HEK293 (cell line): Measurements from ENCODE around the gene BCL2L1.
"Not testable (repeated sequence)": the region's sequence is repeated elsewhere in the genome, so short reads cannot be mapped to it uniquely, and the experiment has no call there.

Experiments used
- CTCF ChIA-PET: fragments of 350-600 bp; formaldehyde crosslinking; extraction: SDS; loops from one replicate; lab custom pipeline; 2021; ENCODE audit warnings: antibody characterized with exemption; lab: Yijun Ruan, JAX
- POLR2A ChIA-PET: fragments of 300-600 bp; formaldehyde crosslinking; extraction: SDS; loops from one replicate; lab custom pipeline; 2020; ENCODE audit warnings: antibody characterized with exemption, inconsistent platforms; lab: Yijun Ruan, JAX
- H3K27ac ChIP-seq: fragments of 200-500 bp; sonication (Bioruptor generic); 2 replicates; pipeline ENCODE4 v1.5.1; 2014; ENCODE audit warnings: low read depth, low read length, control low read depth, inconsistent platforms; ENCODE audit errors: extremely low read depth
- H3K36me3 ChIP-seq, 2 experiments: fragments of 200-500 bp in 1 of 2; sonication (Bioruptor generic) in 1 of 2; 1 replicate in 1 of 2; 2 replicates in 1 of 2; pipeline ENCODE4 v1.5.1; 2014 to 2017; ENCODE audit warnings: inconsistent platforms in 2 of 2, low read length in 2 of 2; ENCODE audit not compliant: control insufficient read depth in 2 of 2, insufficient read depth in 1 of 2
- H3K4me1 ChIP-seq: fragments of 200-500 bp; sonication (Bioruptor generic); 2 replicates; pipeline ENCODE4 v1.5.1; 2014; ENCODE audit warnings: mild to moderate bottlenecking, low read length, inconsistent platforms; ENCODE audit not compliant: control insufficient read depth, insufficient read depth
- H3K4me3 ChIP-seq: 2 replicates; pipeline ENCODE4 v1.5.1; 2011; ENCODE audit warnings: low read depth, mild to moderate bottlenecking, control low read depth, low read length, moderate library complexity
- H3K9me3 ChIP-seq: fragments of 200-500 bp; sonication (Bioruptor generic); 2 replicates; pipeline ENCODE4 v1.5.1; 2014; ENCODE audit warnings: low read depth, low read length, inconsistent platforms; ENCODE audit not compliant: control insufficient read depth, insufficient read depth
- FEZF1 ChIP-seq: fragments of 450-650 bp; formaldehyde crosslinking; IDR thresholded peaks from 2 replicates; pipeline ENCODE4 v1.5.1; 2016; ENCODE audit warnings: missing biosample characterization, missing genetic modification characterization
- ZNF335 ChIP-seq: fragments of 450-650 bp; formaldehyde crosslinking; conservative IDR thresholded peaks from 2 replicates; pipeline ENCODE4 v1.5.1; 2016; ENCODE audit warnings: missing biosample characterization, missing genetic modification characterization
- ZNF416 ChIP-seq: fragments of 450-650 bp; formaldehyde crosslinking; IDR thresholded peaks from 2 replicates; pipeline ENCODE4 v1.5.1; 2016; ENCODE audit warnings: missing biosample characterization, missing genetic modification characterization
- ZNF530 ChIP-seq: fragments of 450-650 bp; formaldehyde crosslinking; IDR thresholded peaks from 2 replicates; pipeline ENCODE4 v1.5.1; 2016; ENCODE audit warnings: low read depth, missing biosample characterization, missing genetic modification characterization
- ZNF558 ChIP-seq: fragments of 450-650 bp; formaldehyde crosslinking; IDR thresholded peaks from 2 replicates; pipeline ENCODE4 v1.5.1; 2016; ENCODE audit warnings: missing biosample characterization, missing genetic modification characterization
- ZNF560 ChIP-seq: fragments of 450-650 bp; formaldehyde crosslinking; IDR thresholded peaks from 2 replicates; pipeline ENCODE4 v1.5.1; 2017; ENCODE audit warnings: missing biosample characterization, missing genetic modification characterization, borderline replicate concordance
- TF ChIP-seq, protein P1 (sequence below): fragments of 450-650 bp; IDR thresholded peaks from 2 replicates; pipeline ENCODE4 v1.5.1; 2018; ENCODE audit warnings: missing biosample characterization, missing genetic modification characterization
- TF ChIP-seq, protein P2 (sequence below): fragments of 450-650 bp; formaldehyde crosslinking; IDR thresholded peaks from 2 replicates; pipeline ENCODE4 v1.5.1; 2017; ENCODE audit warnings: missing biosample characterization, missing genetic modification characterization
- TF ChIP-seq, protein P3 (sequence below): fragments of 450-650 bp; formaldehyde crosslinking; IDR thresholded peaks from 2 replicates; pipeline ENCODE4 v1.5.1; 2016; ENCODE audit warnings: missing biosample characterization, missing genetic modification characterization
- TF ChIP-seq, protein P4 (sequence below): fragments of 450-650 bp; formaldehyde crosslinking; IDR thresholded peaks from 2 replicates; pipeline ENCODE4 v1.5.1; 2017; ENCODE audit warnings: missing biosample characterization, missing genetic modification characterization
- TF ChIP-seq, protein P5 (sequence below): fragments of 450-650 bp; formaldehyde crosslinking; IDR thresholded peaks from 2 replicates; pipeline ENCODE4 v1.5.1; 2016; ENCODE audit warnings: missing biosample characterization, missing genetic modification characterization
- TF ChIP-seq, protein P6 (sequence below): fragments of 450-650 bp; formaldehyde crosslinking; IDR thresholded peaks from 2 replicates; pipeline ENCODE4 v1.5.1; 2016; ENCODE audit warnings: missing biosample characterization, missing genetic modification characterization

BCL2L1 gene

DNA sequence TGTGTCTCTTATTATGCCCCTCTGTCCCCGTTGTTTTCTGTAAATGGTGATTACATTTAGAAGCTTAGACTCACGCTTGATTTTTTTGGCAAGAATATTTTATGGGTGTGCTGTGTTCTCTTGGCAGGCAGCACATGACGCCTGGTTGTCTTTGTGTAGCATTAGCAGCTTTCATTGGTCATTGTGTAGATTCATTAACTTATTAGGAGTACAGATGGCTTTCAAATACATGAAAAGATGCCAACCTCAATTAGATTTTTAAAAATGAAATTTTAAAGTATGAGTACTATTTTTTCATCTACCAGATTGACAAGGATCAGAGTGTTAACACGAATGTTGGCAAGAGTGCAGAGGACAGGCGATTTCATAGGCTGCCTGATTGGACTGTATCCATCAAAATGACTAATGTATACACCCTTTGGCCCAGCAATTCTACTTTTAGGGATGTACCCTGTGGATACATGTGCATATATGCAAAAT lies 69.7 kb downstream of the BCL2L1 start:
- TF ChIP-seq ZNF335 (tag by site-specific recombination) (peak; percentile 83), ZNF560 (tag by site-specific recombination) (no peak), ZNF530 (tag by site-specific recombination) (no peak), FEZF1 (tag by site-specific recombination) (peak; percentile 29; the same call in 1 of the 2 replicates), ZNF558 (tag by site-specific recombination) (no peak), ZNF416 (no peak)
- TF ChIP-seq, protein P1, sequence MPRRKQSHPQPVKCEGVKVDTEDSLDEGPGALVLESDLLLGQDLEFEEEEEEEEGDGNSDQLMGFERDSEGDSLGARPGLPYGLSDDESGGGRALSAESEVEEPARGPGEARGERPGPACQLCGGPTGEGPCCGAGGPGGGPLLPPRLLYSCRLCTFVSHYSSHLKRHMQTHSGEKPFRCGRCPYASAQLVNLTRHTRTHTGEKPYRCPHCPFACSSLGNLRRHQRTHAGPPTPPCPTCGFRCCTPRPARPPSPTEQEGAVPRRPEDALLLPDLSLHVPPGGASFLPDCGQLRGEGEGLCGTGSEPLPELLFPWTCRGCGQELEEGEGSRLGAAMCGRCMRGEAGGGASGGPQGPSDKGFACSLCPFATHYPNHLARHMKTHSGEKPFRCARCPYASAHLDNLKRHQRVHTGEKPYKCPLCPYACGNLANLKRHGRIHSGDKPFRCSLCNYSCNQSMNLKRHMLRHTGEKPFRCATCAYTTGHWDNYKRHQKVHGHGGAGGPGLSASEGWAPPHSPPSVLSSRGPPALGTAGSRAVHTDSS (tag by site-specific recombination), result no peak
- TF ChIP-seq, protein P2, sequence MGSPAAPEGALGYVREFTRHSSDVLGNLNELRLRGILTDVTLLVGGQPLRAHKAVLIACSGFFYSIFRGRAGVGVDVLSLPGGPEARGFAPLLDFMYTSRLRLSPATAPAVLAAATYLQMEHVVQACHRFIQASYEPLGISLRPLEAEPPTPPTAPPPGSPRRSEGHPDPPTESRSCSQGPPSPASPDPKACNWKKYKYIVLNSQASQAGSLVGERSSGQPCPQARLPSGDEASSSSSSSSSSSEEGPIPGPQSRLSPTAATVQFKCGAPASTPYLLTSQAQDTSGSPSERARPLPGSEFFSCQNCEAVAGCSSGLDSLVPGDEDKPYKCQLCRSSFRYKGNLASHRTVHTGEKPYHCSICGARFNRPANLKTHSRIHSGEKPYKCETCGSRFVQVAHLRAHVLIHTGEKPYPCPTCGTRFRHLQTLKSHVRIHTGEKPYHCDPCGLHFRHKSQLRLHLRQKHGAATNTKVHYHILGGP (tag by site-specific recombination), result no peak
- TF ChIP-seq, protein P3, sequence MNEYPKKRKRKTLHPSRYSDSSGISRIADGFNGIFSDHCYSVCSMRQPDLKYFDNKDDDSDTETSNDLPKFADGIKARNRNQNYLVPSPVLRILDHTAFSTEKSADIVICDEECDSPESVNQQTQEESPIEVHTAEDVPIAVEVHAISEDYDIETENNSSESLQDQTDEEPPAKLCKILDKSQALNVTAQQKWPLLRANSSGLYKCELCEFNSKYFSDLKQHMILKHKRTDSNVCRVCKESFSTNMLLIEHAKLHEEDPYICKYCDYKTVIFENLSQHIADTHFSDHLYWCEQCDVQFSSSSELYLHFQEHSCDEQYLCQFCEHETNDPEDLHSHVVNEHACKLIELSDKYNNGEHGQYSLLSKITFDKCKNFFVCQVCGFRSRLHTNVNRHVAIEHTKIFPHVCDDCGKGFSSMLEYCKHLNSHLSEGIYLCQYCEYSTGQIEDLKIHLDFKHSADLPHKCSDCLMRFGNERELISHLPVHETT (tag by site-specific recombination), result no peak
- TF ChIP-seq, protein P4, sequence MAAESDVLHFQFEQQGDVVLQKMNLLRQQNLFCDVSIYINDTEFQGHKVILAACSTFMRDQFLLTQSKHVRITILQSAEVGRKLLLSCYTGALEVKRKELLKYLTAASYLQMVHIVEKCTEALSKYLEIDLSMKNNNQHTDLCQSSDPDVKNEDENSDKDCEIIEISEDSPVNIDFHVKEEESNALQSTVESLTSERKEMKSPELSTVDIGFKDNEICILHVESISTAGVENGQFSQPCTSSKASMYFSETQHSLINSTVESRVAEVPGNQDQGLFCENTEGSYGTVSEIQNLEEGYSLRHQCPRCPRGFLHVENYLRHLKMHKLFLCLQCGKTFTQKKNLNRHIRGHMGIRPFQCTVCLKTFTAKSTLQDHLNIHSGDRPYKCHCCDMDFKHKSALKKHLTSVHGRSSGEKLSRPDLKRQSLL (tag by site-specific recombination), result no peak
- TF ChIP-seq, protein P5, sequence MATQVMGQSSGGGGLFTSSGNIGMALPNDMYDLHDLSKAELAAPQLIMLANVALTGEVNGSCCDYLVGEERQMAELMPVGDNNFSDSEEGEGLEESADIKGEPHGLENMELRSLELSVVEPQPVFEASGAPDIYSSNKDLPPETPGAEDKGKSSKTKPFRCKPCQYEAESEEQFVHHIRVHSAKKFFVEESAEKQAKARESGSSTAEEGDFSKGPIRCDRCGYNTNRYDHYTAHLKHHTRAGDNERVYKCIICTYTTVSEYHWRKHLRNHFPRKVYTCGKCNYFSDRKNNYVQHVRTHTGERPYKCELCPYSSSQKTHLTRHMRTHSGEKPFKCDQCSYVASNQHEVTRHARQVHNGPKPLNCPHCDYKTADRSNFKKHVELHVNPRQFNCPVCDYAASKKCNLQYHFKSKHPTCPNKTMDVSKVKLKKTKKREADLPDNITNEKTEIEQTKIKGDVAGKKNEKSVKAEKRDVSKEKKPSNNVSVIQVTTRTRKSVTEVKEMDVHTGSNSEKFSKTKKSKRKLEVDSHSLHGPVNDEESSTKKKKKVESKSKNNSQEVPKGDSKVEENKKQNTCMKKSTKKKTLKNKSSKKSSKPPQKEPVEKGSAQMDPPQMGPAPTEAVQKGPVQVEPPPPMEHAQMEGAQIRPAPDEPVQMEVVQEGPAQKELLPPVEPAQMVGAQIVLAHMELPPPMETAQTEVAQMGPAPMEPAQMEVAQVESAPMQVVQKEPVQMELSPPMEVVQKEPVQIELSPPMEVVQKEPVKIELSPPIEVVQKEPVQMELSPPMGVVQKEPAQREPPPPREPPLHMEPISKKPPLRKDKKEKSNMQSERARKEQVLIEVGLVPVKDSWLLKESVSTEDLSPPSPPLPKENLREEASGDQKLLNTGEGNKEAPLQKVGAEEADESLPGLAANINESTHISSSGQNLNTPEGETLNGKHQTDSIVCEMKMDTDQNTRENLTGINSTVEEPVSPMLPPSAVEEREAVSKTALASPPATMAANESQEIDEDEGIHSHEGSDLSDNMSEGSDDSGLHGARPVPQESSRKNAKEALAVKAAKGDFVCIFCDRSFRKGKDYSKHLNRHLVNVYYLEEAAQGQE (tag by site-specific recombination), result no peak
- TF ChIP-seq, all 188 proteins: peak for 2
- H3K4me3 ChIP-seq, result no peak overlapping the region
- POLR2A ChIA-PET, result no interaction called here
- H3K9me3 ChIP-seq, result no peaks in the 10 kb centered on the region
- CTCF ChIA-PET, result interaction anchor here (0.8 to 1.5 kb wide), 3 partner anchors 8 to 71 kb away, joined by 3 to 7 read pairs (median 4); no protein-coding TSS in a partner anchor
- no peak overlapping the region for H3K27ac ChIP-seq
- no peaks in the 10 kb centered on the region for H3K4me1 ChIP-seq
- H3K36me3 ChIP-seq, result no peaks in the 10 kb centered on the region

DNA sequence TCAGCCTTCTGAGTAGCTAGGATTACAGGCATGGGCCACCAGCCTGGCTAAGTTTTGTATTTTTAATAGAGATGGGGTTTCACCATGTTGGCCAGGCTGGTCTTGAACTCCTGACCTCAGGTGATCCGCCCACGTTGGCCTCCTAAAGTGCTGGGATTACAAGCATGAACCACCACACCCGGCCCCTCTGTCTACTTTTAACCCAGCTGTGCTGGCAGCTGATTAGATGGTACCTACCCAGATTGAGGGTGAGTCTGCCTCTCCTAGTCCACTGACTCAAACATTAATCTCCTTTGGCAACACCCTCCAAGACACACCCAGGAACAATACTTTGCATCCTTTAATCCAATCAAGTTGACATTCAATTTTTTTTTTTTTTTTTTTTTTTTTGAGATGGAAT lies 74.6 kb downstream of the BCL2L1 start:
- H3K4me1 ChIP-seq, H3K36me3 ChIP-seq, H3K27ac ChIP-seq, H3K9me3 ChIP-seq, H3K4me3 ChIP-seq: not testable (repeated sequence)
- CTCF ChIA-PET, result interaction anchor here (1.9 to 2.4 kb wide), 3 partner anchors 14 to 76 kb away, joined by 6 to 12 read pairs (median 11); no protein-coding TSS in a partner anchor
- TF ChIP-seq, protein P6, sequence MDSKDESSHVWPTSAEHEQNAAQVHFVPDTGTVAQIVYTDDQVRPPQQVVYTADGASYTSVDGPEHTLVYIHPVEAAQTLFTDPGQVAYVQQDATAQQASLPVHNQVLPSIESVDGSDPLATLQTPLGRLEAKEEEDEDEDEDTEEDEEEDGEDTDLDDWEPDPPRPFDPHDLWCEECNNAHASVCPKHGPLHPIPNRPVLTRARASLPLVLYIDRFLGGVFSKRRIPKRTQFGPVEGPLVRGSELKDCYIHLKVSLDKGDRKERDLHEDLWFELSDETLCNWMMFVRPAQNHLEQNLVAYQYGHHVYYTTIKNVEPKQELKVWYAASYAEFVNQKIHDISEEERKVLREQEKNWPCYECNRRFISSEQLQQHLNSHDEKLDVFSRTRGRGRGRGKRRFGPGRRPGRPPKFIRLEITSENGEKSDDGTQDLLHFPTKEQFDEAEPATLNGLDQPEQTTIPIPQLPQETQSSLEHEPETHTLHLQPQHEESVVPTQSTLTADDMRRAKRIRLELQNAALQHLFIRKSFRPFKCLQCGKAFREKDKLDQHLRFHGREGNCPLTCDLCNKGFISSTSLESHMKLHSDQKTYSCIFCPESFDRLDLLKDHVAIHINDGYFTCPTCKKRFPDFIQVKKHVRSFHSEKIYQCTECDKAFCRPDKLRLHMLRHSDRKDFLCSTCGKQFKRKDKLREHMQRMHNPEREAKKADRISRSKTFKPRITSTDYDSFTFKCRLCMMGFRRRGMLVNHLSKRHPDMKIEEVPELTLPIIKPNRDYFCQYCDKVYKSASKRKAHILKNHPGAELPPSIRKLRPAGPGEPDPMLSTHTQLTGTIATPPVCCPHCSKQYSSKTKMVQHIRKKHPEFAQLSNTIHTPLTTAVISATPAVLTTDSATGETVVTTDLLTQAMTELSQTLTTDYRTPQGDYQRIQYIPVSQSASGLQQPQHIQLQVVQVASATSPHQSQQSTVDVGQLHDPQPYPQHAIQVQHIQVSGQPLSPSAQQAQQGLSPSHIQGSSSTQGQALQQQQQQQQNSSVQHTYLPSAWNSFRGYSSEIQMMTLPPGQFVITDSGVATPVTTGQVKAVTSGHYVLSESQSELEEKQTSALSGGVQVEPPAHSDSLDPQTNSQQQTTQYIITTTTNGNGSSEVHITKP, result peak; percentile 29; the same call in 1 of the 2 replicates
- POLR2A ChIA-PET, result interaction anchor here (0.6 kb wide), 1 partner anchor 187 kb away, joined by 3 read pairs; no protein-coding TSS in a partner anchor
